K562 (cell line): Measurements from ENCODE around the gene HOXB6. TPM values are rescaled to one million over a fixed set of nuclear protein-coding genes. Genes with fewer than 3 reads are reported as not detected.

Experiments
- ADNP ChIP-seq: fragments of 200-800 bp; sonication (Bioruptor generic); IDR thresholded peaks from 2 replicates; pipeline ENCODE4 v1.6.1; 2016; ENCODE audit warnings: missing genetic modification characterization, missing compliant biosample characterization
- DMBX1 ChIP-seq: fragments of 250-450 bp; sonication (Bioruptor Pico); IDR thresholded peaks from 2 replicates; pipeline ENCODE4 v1.8.0; 2022; ENCODE audit warnings: inconsistent platforms, mild to moderate bottlenecking, moderate library complexity, borderline replicate concordance
- ELF4 ChIP-seq: fragments of 450-650 bp; formaldehyde crosslinking; IDR thresholded peaks from 2 replicates; pipeline ENCODE4 v1.4.0; 2022; ENCODE audit warnings: missing genetic modification characterization
- GATAD2B ChIP-seq: fragments of 450-650 bp; IDR thresholded peaks from 2 replicates; pipeline ENCODE4 v1.6.1; 2017; ENCODE audit warnings: mild to moderate bottlenecking, borderline replicate concordance
- HMGN3 ChIP-seq: IDR thresholded peaks from 2 replicates; pipeline ENCODE4 v1.6.1; 2011; ENCODE audit warnings: borderline replicate concordance, low read depth, mild to moderate bottlenecking, mixed read lengths, low read length; ENCODE audit not compliant: insufficient read length; ENCODE audit errors: extremely low read depth
- MCM7 ChIP-seq, 2 experiments: fragments of 450-650 bp; IDR thresholded peaks; 2 replicates each; pipeline ENCODE4 v1.6.1; 2016 to 2018
- POLR2AphosphoS2 ChIP-seq: IDR thresholded peaks from 2 replicates; pipeline ENCODE4 v1.6.1; 2012; ENCODE audit warnings: low read length, improper control_type of control experiment
- POU5F1 ChIP-seq: fragments of 150-350 bp; IDR thresholded peaks from 2 replicates; pipeline ENCODE4 v1.6.1; 2014; ENCODE audit warnings: borderline replicate concordance, low read length, low read depth, mild to moderate bottlenecking; ENCODE audit not compliant: partially characterized antibody
- PREB ChIP-seq: sonication (generic); formaldehyde crosslinking; IDR thresholded peaks from 2 replicates; pipeline ENCODE4 v1.8.1; 2023; ENCODE audit warnings: mild to moderate bottlenecking, missing genetic modification reagents
- USF1 ChIP-seq: sonication (generic); formaldehyde crosslinking; IDR thresholded peaks from 2 replicates; pipeline ENCODE4 v1.9.0; 2022; ENCODE audit warnings: mild to moderate bottlenecking, missing genetic modification reagents
- ZBED1 ChIP-seq: IDR thresholded peaks from 2 replicates; pipeline ENCODE4 v1.6.1; 2014
- ZNF133 ChIP-seq: fragments of 250-450 bp; sonication (Bioruptor Pico); IDR thresholded peaks from 2 replicates; pipeline ENCODE4 v1.4.0; 2020; ENCODE audit warnings: mild to moderate bottlenecking
- ZNF584 ChIP-seq: fragments of 200-800 bp; sonication (Bioruptor generic); IDR thresholded peaks from 2 replicates; pipeline ENCODE4 v1.6.1; 2016; ENCODE audit warnings: low read depth, mild to moderate bottlenecking, missing genetic modification characterization, missing compliant biosample characterization
- ZNF586 ChIP-seq: fragments of 450-650 bp; formaldehyde crosslinking; conservative IDR thresholded peaks from 2 replicates; pipeline ENCODE4 v1.4.0; 2020; ENCODE audit warnings: mild to moderate bottlenecking, moderate library complexity
- ZSCAN32 ChIP-seq: fragments of 450-650 bp; formaldehyde crosslinking; IDR thresholded peaks from 2 replicates; pipeline ENCODE4 v1.4.0; 2020; ENCODE audit warnings: mild to moderate bottlenecking, moderate library complexity
- polyA plus RNA-seq, 8 experiments: library from polyadenylated mRNA; depleted of rRNA in 4 of 8; stranded (reverse) in 5 of 8; unstranded in 3 of 8; fragments of >200 nt; fragmentation: Nextera tagmentation in 2 of 8; fragmentation: Illumina TruSeq in 1 of 8; extraction: Ambion mirVana in 2 of 8; extraction: Trizol in 1 of 8; gene quantifications; 2 replicates each; pipeline versions ENCODE4 v1.2.1 to v1.2.3, GENCODE V29; 2011 to 2014; ENCODE audit warnings: inconsistent platforms in 1 of 8, missing spikeins in 1 of 8
- total RNA-seq, 7 experiments: library from RNA; depleted of rRNA in 6 of 7; stranded (reverse); fragments of >200 nt in 6 of 7; fragmentation: Illumina TruSeq in 2 of 7; extraction: Trizol in 2 of 7; gene quantifications; 2 replicates each; pipeline versions ENCODE4 v1.2.1 to v1.2.3, GENCODE V29; 2011 to 2021; ENCODE audit warnings: low replicate concordance in 1 of 7
- TF ChIP-seq, protein P1 (sequence below): fragments of 250-450 bp; sonication (Bioruptor Pico); IDR thresholded peaks from 2 replicates; pipeline ENCODE4 v1.5.0; 2021; ENCODE audit warnings: mild to moderate bottlenecking, moderate library complexity
- TF ChIP-seq, protein P2 (sequence below): fragments of 150-350 bp; IDR thresholded peaks from 2 replicates; pipeline ENCODE4 v1.6.1; 2014; ENCODE audit warnings: low read depth, mild to moderate bottlenecking, low read length, borderline replicate concordance

Gene HOXB6
- total and polyA plus RNA-seq, 9 of the 15 experiments (the other 6 are each of a cell fraction or from before 2014, with no cell fraction given) = 1.2 to 14.8 (median 4.9) TPM

GRCh38 chr17:48546924-48547807, 57.6 kb downstream of the HOXB6 start (continued):
- no peak for TF ChIP-seq POU5F1
- peak; percentile 80; the same call in 1 of the 2 replicates for TF ChIP-seq GATAD2B
- TF ChIP-seq ZNF586 (CRISPR knock-in tag) = no peak
- no peak for TF ChIP-seq ZSCAN32 (CRISPR knock-in tag)
- TF ChIP-seq ADNP = no peak
- no peak for TF ChIP-seq ZNF133
- no peak for TF ChIP-seq ELF4 (CRISPR knock-in tag)
- no peak for TF ChIP-seq ZNF584 (CRISPR knock-in tag)
- no peak for TF ChIP-seq POLR2AphosphoS2
- TF ChIP-seq DMBX1 (CRISPR knock-in tag) = peak; percentile 83
- no peak for TF ChIP-seq HMGN3
- no peak for TF ChIP-seq USF1 (CRISPR knock-in tag)
- no peak for TF ChIP-seq MCM7 (IDR thresholded peaks at IDR 0.05)
- TF ChIP-seq, protein P1, sequence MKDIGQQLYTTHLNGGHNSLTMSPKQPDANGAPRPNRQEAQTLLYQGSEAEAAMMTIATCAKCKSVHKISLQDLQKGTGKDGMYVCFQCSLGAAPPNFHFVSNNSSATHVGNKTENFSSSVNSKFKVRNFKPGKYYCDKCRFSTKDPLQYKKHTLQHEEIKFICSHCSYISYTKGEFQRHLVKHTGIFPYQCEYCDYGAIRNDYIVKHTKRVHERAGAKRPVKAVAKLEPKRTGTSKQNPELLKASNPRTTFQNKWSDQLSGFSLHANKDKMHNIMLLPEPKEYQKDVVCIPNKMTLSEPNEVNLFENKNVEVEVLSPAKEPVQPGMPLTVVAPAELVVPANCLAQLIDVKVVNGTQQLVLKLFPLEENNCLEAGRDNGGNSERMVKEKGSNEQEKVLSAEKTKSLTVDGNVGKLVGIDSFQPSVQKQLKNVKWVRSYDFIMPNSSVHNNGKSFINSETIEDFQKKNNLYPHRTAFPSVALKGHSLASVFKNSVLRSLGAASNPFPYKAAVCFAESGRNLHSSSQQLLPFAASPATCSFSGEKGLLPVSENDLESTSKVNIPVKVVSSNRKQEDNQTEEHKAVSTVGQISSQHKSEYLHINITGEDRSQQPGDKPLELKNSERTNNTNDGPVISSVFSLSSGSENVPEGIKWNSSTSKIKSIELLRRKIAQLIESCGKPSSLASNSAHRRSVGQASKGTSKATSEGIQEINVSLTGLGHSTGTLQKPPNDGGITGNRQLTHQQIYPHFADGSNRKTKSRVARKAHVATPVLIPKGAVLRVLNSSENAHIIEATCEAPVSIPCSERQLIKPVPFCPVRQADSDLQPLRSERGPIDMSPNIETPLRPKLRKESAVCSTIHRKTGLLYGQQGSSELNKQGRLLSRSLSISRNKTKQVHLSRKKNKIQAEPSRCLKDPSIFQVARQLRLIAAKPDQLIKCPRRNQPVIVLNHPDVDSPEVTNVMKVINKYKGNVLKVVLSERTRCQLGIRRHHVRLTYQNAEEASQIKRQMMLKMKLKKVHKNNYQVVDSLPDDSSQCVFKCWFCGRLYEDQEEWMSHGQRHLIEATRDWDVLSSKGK (CRISPR knock-in tag) = no peak
- TF ChIP-seq, protein P2, sequence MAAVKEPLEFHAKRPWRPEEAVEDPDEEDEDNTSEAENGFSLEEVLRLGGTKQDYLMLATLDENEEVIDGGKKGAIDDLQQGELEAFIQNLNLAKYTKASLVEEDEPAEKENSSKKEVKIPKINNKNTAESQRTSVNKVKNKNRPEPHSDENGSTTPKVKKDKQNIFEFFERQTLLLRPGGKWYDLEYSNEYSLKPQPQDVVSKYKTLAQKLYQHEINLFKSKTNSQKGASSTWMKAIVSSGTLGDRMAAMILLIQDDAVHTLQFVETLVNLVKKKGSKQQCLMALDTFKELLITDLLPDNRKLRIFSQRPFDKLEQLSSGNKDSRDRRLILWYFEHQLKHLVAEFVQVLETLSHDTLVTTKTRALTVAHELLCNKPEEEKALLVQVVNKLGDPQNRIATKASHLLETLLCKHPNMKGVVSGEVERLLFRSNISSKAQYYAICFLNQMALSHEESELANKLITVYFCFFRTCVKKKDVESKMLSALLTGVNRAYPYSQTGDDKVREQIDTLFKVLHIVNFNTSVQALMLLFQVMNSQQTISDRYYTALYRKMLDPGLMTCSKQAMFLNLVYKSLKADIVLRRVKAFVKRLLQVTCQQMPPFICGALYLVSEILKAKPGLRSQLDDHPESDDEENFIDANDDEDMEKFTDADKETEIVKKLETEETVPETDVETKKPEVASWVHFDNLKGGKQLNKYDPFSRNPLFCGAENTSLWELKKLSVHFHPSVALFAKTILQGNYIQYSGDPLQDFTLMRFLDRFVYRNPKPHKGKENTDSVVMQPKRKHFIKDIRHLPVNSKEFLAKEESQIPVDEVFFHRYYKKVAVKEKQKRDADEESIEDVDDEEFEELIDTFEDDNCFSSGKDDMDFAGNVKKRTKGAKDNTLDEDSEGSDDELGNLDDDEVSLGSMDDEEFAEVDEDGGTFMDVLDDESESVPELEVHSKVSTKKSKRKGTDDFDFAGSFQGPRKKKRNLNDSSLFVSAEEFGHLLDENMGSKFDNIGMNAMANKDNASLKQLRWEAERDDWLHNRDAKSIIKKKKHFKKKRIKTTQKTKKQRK = no peak
- no peak for TF ChIP-seq PREB (CRISPR knock-in tag)
- TF ChIP-seq ZBED1 = 0 out of 2 replicates have a peak, but pooled peaks have one; percentile 34
